Stimulated activated CD4-positive, alpha-beta T cell treated with anti-CD3 and anti-CD28 coated beads, TNF-alpha, amount 100 ng/mL, for 48 hours (primary cell): ENCODE measurements around the gene CTAGE4.
"Not testable (repeated sequence)": the region's sequence is repeated elsewhere in the genome, so short reads cannot be mapped to it uniquely, and the experiment has no call there.

ENCODE experiments used
- DNase-seq, 3 donors: peaks; one replicate each; pipeline ENCODE4 v3.0.0-alpha.2; 2020; ENCODE audit warnings: low read depth in 3 of 3

The CTAGE4 gene

DNA sequence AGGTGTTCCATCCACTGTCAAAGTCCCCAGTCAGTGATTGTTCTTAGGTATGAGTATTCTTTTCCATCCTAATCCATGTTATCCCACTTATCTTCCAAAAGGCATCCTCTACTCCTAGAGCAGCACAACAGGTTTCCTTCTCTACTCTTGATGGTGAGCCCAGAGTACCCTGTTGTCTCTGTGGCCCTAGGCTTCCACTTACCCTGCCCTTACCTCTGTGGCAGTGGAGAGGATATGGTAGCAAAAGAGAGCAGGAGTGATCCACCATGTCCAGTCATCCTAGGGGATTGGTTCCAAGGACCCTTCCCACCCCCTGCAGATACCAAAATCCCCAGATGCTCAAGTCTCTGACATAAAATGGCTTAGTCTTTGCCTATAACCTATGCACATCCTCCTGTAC, 33.9 kb downstream of the CTAGE4 start:
- not testable (repeated sequence) for DNase-seq

DNA sequence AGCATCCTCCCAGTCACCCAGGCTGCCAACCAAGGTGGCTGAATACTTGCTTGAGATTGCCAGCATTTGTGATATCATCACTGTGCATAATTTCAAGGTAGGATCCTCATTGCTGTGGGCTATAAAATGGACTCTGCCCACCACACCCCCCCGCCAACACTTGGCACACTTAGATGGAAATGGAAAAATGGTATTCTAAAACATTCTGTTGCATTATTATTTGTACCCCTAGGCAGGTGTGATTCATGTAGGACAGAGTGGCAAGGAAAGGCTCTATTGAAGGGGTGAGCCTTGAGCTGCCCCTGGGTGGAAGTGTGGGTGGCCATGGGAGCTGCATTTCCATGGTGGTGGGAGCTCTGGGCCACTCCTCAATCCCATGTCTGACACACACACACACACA, 35.3 kb downstream of the CTAGE4 start:
- not testable (repeated sequence) for DNase-seq

- not testable (repeated sequence) for DNase-seq
Observed at GRCh38 chr7:144219149-144219548, 35.9 kb downstream of the CTAGE4 start.

GRCh38 chr7:144220531-144220930, 37.3 kb downstream of the CTAGE4 start:
- DNase-seq: not testable (repeated sequence)

- not testable (repeated sequence) for DNase-seq
Observed at GRCh38 chr7:144223675-144224074, 40.4 kb downstream of the CTAGE4 start.

DNA sequence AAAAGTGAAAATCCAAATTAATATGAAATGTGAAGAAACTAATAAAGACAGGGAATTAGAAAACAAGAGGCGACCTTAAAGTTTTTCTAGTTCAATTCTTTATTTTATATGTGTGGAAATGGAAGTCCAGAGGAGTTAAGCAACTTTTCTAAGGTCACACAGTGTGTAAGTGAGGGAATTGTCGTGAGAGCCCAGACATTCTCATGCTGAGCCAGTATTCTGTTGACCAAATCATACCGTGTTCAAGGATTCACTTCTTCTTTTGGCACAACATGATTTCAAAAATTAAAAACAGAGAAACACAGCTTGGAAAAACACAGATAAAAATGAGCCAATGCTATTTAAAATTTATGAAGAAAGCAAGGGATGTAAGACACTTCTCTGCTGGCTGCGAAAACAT, 43.6 kb downstream of the CTAGE4 start:
- not testable (repeated sequence) for DNase-seq

- DNase-seq: not testable (repeated sequence)
Observed at GRCh38 chr7:144228810-144229209, 45.5 kb downstream of the CTAGE4 start.

GRCh38 chr7:144231027-144231426, 47.8 kb downstream of the CTAGE4 start:
- not testable (repeated sequence) for DNase-seq

- DNase-seq: not testable (repeated sequence)
Observed at GRCh38 chr7:144233039-144233438, 49.8 kb downstream of the CTAGE4 start.
